H54 (cell line): Measurements from ENCODE around the gene LRRC71.

Experiments used
- DNase-seq: peaks from one replicate; pipeline ENCODE4 v3.0.0; 2011; ENCODE audit warnings: low spot score, mixed read lengths; ENCODE audit not compliant: insufficient read length
- FAIRE-seq: peaks from 3 replicates; lab custom pipeline; 2011; peaks lifted over from hg19 to GRCh38; lab: Jason Lieb, UNC
- POLR2A ChIP-seq: IDR thresholded peaks from 2 replicates; pipeline ENCODE4 v1.6.1; 2011; ENCODE audit warnings: low read depth, mild to moderate bottlenecking, low read length

The LRRC71 gene

GRCh38 chr1:156895927-156896326 is 24.5 kb upstream of the LRRC71 start:
- DNase-seq (no peak), FAIRE-seq (no peak)
- no peak for TF ChIP-seq POLR2A

- FAIRE-seq = no peak
- peak; percentile 98 for DNase-seq
- no peak; the same call in 1 of the 2 replicates for TF ChIP-seq POLR2A
These were observed 23.9 kb upstream of the LRRC71 start for GRCh38 chr1:156896490-156897033.

GRCh38 chr1:156897078-156897825 is 23.2 kb upstream of the LRRC71 start:
- TF ChIP-seq POLR2A = no peak; the same call in 1 of the 2 replicates
- FAIRE-seq (no peak), DNase-seq (peak; percentile 86)

GRCh38 chr1:156898161-156898566 is 22.3 kb upstream of the LRRC71 start:
- DNase-seq = peak; percentile 80

GRCh38 chr1:156898971-156899664 is 21.3 kb upstream of the LRRC71 start:
- no peak for TF ChIP-seq POLR2A
- no peak for DNase-seq
- no peak for FAIRE-seq

More at GRCh38 chr1:156898161-156898566, 22.3 kb upstream of the LRRC71 start:
- no peak for FAIRE-seq
- no peak for TF ChIP-seq POLR2A

- no peak for TF ChIP-seq POLR2A
- DNase-seq (no peak), FAIRE-seq (no peak)
These were observed 20.3 kb upstream of the LRRC71 start for GRCh38 chr1:156899956-156900718.

GRCh38 chr1:156900896-156901589 is 19.4 kb upstream of the LRRC71 start:
- FAIRE-seq (no peak), DNase-seq (no peak)
- TF ChIP-seq POLR2A = no peak

- DNase-seq = no peak
- no peak for FAIRE-seq
- TF ChIP-seq POLR2A = no peak
These were observed 18.9 kb upstream of the LRRC71 start for GRCh38 chr1:156901590-156901900.

- DNase-seq (no peak), FAIRE-seq (no peak)
- TF ChIP-seq POLR2A = no peak
These were observed 18.2 kb upstream of the LRRC71 start for GRCh38 chr1:156901966-156902915.

GRCh38 chr1:156903328-156904091 is 16.9 kb upstream of the LRRC71 start:
- no peak for FAIRE-seq
- TF ChIP-seq POLR2A = no peak
- DNase-seq = no peak

GRCh38 chr1:156904187-156904959 is 16.1 kb upstream of the LRRC71 start:
- no peak for FAIRE-seq
- no peak for DNase-seq
- TF ChIP-seq POLR2A = no peak
